SK-N-SH (cell line): ENCODE data around the gene LSM4. TPM values are rescaled to one million over a fixed set of nuclear protein-coding genes. Genes with fewer than 3 reads are reported as not detected.

Experiments
- CTCF ChIA-PET: fragments of 300-600, 350-600 bp; formaldehyde crosslinking; extraction: SDS; loops from one replicate; lab custom pipeline; 2021; lab: Yijun Ruan, JAX
- POLR2A ChIA-PET: fragments of 350-600 bp; sonication (Branson Sonifier 250); formaldehyde crosslinking; extraction: SDS; loops from one replicate; lab custom pipeline; 2020; ENCODE audit warnings: antibody characterized with exemption, inconsistent platforms; lab: Yijun Ruan, JAX
- DNase-seq: peaks from one replicate; pipeline ENCODE4 v3.0.0; 2012
- H2AFZ ChIP-seq: fragments of 200-600 bp; sonication (generic); 2 replicates; pipeline ENCODE4 v1.8.1; 2016; ENCODE audit warnings: antibody characterized with exemption, mild to moderate bottlenecking, low read depth
- H3F3A ChIP-seq: fragments of 200-600 bp; sonication (generic); replicated peaks from 2 replicates; pipeline ENCODE3; 2016; ENCODE audit warnings: antibody characterized with exemption, mild to moderate bottlenecking; ENCODE audit not compliant: insufficient read depth
- H3K27ac ChIP-seq, 2 experiments: fragments of 200-500 bp in 1 of 2; fragments of 200-600 bp in 1 of 2; sonication (Bioruptor generic) in 1 of 2; sonication (generic), shearing (Covaris generic) in 1 of 2; 2 replicates each; pipeline versions ENCODE4 v1.5.1 to v1.6.1; 2014 to 2016; ENCODE audit warnings: low read depth in 2 of 2, inconsistent platforms in 1 of 2, low read length in 1 of 2, mild to moderate bottlenecking in 1 of 2, mixed read lengths in 1 of 2
- H3K27me3 ChIP-seq: fragments of 200-600 bp; sonication (generic), shearing (Covaris generic); 2 replicates; pipeline ENCODE4 v1.6.1; 2016; ENCODE audit warnings: mixed run types; ENCODE audit not compliant: insufficient read depth
- H3K36me3 ChIP-seq, 2 experiments: fragments of 200-500 bp in 1 of 2; fragments of 200-600 bp in 1 of 2; sonication (Bioruptor generic) in 1 of 2; sonication (generic) in 1 of 2; replicated peaks in 1 of 2; 2 replicates each; pipeline versions ENCODE3 to v1.5.1; 2014 to 2016; ENCODE audit warnings: low read length in 1 of 2, mild to moderate bottlenecking in 1 of 2; ENCODE audit not compliant: insufficient read depth in 2 of 2, control insufficient read depth in 1 of 2
- H3K4me1 ChIP-seq, 2 experiments: fragments of 200-500 bp in 1 of 2; fragments of 200-600 bp in 1 of 2; sonication (Bioruptor generic) in 1 of 2; sonication (generic), shearing (Covaris generic) in 1 of 2; 2 replicates each; pipeline versions ENCODE4 v1.5.1 to v1.6.1; 2014 to 2016; ENCODE audit warnings: low read depth in 1 of 2, low read length in 1 of 2, mixed run types in 1 of 2; ENCODE audit not compliant: insufficient read depth in 2 of 2, control insufficient read depth in 1 of 2
- H3K4me2 ChIP-seq: fragments of 200-600 bp; sonication (generic), shearing (Covaris generic); 2 replicates; pipeline ENCODE4 v1.6.1; 2017; ENCODE audit warnings: mixed run types
- H3K4me3 ChIP-seq, 2 experiments: fragments of 200-500 bp in 1 of 2; fragments of 200-600 bp in 1 of 2; sonication (Bioruptor generic) in 1 of 2; sonication (generic), shearing (Covaris generic) in 1 of 2; 2 replicates each; pipeline versions ENCODE4 v1.5.1 to v1.8.1; 2014 to 2016; ENCODE audit warnings: low read depth in 2 of 2, inconsistent platforms in 1 of 2, low read length in 1 of 2, mild to moderate bottlenecking in 1 of 2, mixed read lengths in 1 of 2, moderate library complexity in 1 of 2
- H3K79me2 ChIP-seq: fragments of 200-600 bp; sonication (generic); 2 replicates; pipeline ENCODE4 v1.8.1; 2017; ENCODE audit warnings: mild to moderate bottlenecking; ENCODE audit not compliant: insufficient read depth
- H3K9ac ChIP-seq: fragments of 200-600 bp; sonication (generic); 2 replicates; pipeline ENCODE4 v1.6.1; 2017; ENCODE audit warnings: mixed run types
- H3K9me2 ChIP-seq: fragments of 200-600 bp; sonication (generic); 2 replicates; pipeline ENCODE4 v1.6.1; 2017; ENCODE audit warnings: mixed run types
- H3K9me3 ChIP-seq: fragments of 200-600 bp; sonication (generic); 2 replicates; pipeline ENCODE4 v1.6.1; 2017; ENCODE audit warnings: mixed run types, mild to moderate bottlenecking, moderate library complexity
- H4K20me1 ChIP-seq: fragments of 200-600 bp; sonication (generic); 2 replicates; pipeline ENCODE4 v1.6.1; 2017; ENCODE audit warnings: mild to moderate bottlenecking, mixed run types; ENCODE audit not compliant: insufficient read depth
- ELF1 ChIP-seq: IDR thresholded peaks from 2 replicates; pipeline ENCODE4 v1.4.0; 2012
- EP300 ChIP-seq, 2 experiments: IDR thresholded peaks; 2 replicates each; pipeline versions ENCODE4 v1.4.0 to v1.6.1; 2012; ENCODE audit warnings: borderline replicate concordance in 1 of 2, low read depth in 1 of 2, low read length in 1 of 2
- EZH2phosphoT487 ChIP-seq: fragments of 200-600 bp; sonication (generic); IDR thresholded peaks from 2 replicates; pipeline ENCODE4 v1.6.1; 2017; ENCODE audit warnings: low read depth, mixed run types, mild to moderate bottlenecking, antibody characterized with exemption, moderate library complexity, borderline replicate concordance
- FOSL2 ChIP-seq: IDR thresholded peaks from 2 replicates; pipeline ENCODE4 v1.4.0; 2012; ENCODE audit warnings: low read depth, mild to moderate bottlenecking, moderate library complexity, borderline replicate concordance
- FOXJ3 ChIP-seq: sonication (generic); formaldehyde crosslinking; IDR thresholded peaks from 2 replicates; pipeline ENCODE4 v1.5.1; 2020; ENCODE audit warnings: mild to moderate bottlenecking, missing genetic modification reagents
- FOXM1 ChIP-seq: IDR thresholded peaks from 2 replicates; pipeline ENCODE4 v1.4.0; 2012; ENCODE audit warnings: low read depth, mild to moderate bottlenecking
- GABPA ChIP-seq: IDR thresholded peaks from 2 replicates; pipeline ENCODE4 v1.4.0; 2012; ENCODE audit warnings: low read depth, mild to moderate bottlenecking
- JUND ChIP-seq: IDR thresholded peaks from 2 replicates; pipeline ENCODE4 v1.4.0; 2012
- MEF2A ChIP-seq: IDR thresholded peaks from 2 replicates; pipeline ENCODE4 v1.4.0; 2012; ENCODE audit warnings: low read depth, borderline replicate concordance
- NFIC ChIP-seq: IDR thresholded peaks from 2 replicates; pipeline ENCODE4 v1.4.0; 2012; ENCODE audit warnings: borderline replicate concordance
- NRF1 ChIP-seq: IDR thresholded peaks from 2 replicates; pipeline ENCODE4 v1.6.1; 2012; ENCODE audit warnings: low read depth, mild to moderate bottlenecking, low read length
- RCOR1 ChIP-seq: fragments of 150-350 bp; IDR thresholded peaks from 2 replicates; pipeline ENCODE4 v1.6.1; 2017; ENCODE audit warnings: antibody characterized with exemption, low read length
- RFX5 ChIP-seq: IDR thresholded peaks from 2 replicates; pipeline ENCODE4 v1.6.1; 2012; ENCODE audit warnings: mild to moderate bottlenecking, improper control_type of control experiment, low read length
- SIN3A ChIP-seq: IDR thresholded peaks from 2 replicates; pipeline ENCODE4 v1.6.1; 2012; ENCODE audit warnings: low read depth, mild to moderate bottlenecking, low read length, moderate library complexity, borderline replicate concordance
- WGBS: methylation state at CpG from one replicate; pipeline ENCODE4 v1.1.6; 2017; ENCODE audit warnings: low lambda C conversion rate; 5-methylcytosine and 5-hydroxymethylcytosine counted together
- polyA plus RNA-seq, 3 experiments: library from polyadenylated mRNA; depleted of rRNA; stranded (reverse); fragments of >200 nt; gene quantifications; 2 replicates each; pipeline ENCODE4 v1.2.3, GENCODE V29; 2012
- TF ChIP-seq, protein P1 (sequence below): fragments of 200-600 bp; sonication (generic); IDR thresholded peaks from 2 replicates; pipeline ENCODE4 v1.6.1; 2017; ENCODE audit warnings: antibody characterized with exemption, mild to moderate bottlenecking, moderate library complexity
- TF ChIP-seq, protein P2 (sequence below): IDR thresholded peaks from 2 replicates; pipeline ENCODE4 v1.4.0; 2012; ENCODE audit warnings: low read depth, borderline replicate concordance
- TF ChIP-seq, protein P3 (sequence below): fragments of 150-350 bp; IDR thresholded peaks from 2 replicates; pipeline ENCODE4 v1.6.1; 2017; ENCODE audit warnings: antibody characterized with exemption, low read length, low read depth, borderline replicate concordance
- TF ChIP-seq, protein P4 (sequence below): IDR thresholded peaks from 2 replicates; pipeline ENCODE4 v1.4.0; 2012; ENCODE audit warnings: low read depth, borderline replicate concordance

The LSM4 gene
- polyA plus RNA-seq, 1 of the 3 experiments (the other 2 are of a cell fraction): 277 TPM

DNA sequence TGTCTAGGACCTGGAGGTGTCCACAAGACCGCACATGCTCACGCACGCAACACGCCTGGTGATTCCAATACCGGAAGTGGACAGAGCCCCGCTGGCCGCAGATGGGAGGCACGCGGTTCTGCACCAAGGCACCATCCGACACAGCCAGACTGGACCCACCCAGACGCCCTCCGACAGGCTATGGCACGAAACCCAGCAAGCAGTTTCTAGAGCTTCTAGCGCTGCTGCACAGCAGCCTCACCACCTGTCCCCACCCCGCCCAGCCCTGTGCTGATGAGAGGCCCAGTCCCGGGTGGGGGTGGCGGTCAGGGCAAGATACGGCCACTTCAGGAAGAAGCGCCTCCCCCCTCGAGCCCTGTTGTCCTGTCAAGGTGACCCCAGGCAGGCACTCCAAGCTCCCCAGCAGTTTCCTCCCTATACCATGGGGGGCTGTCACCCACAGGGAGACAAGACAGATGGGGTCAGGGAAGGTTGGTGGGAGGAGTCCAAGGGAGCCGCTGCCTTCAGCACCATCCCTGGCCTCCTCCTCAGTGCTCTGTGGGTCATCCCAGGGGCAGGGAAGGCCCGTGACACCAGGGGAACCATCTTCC lies 11.3 kb downstream of the LSM4 start:
- Histone ChIP-seq H3K9me3 (no peaks in the 10 kb centered on the region), H3K27me3 (no peaks in the 10 kb centered on the region), H3K27ac (no peak overlapping the region), H3K4me2 (no peak overlapping the region), H2AFZ (no peak overlapping the region), H3K79me2 (no peaks in the 10 kb centered on the region; the same call in 1 of the 2 replicates), H3K4me3 (no peak overlapping the region), H3K36me3 (peaks cover 10 to 46% of the 10 kb centered on the region in 2 experiments), H3F3A (peaks cover 6% of the 10 kb centered on the region), H3K9me2 (no peaks in the 10 kb centered on the region), H3K4me1 (no peaks in the 10 kb centered on the region), H4K20me1 (no peaks in the 10 kb centered on the region), H3K9ac (no peak overlapping the region)
- CTCF ChIA-PET: interaction anchor here (9.7 kb wide), 1 partner anchor 32 kb away, joined by 103 read pairs; the partner anchor contains the start of gene JUND
- TF ChIP-seq EZH2phosphoT487 (no peak), NFIC (no peak), SIN3A (no peak), NRF1 (no peak), RFX5 (no peak), RCOR1 (no peak), FOSL2 (no peak), ELF1 (no peak), FOXJ3 (no peak), GABPA (no peak), JUND (no peak), EP300 (IDR thresholded peaks at IDR 0.05; ENCODE audit: borderline replicate concordance in 1 of 2, low read depth in 1 of 2, low read length in 1 of 2) (no peak), MEF2A (no peak), FOXM1 (no peak)
- TF ChIP-seq, protein P1, sequence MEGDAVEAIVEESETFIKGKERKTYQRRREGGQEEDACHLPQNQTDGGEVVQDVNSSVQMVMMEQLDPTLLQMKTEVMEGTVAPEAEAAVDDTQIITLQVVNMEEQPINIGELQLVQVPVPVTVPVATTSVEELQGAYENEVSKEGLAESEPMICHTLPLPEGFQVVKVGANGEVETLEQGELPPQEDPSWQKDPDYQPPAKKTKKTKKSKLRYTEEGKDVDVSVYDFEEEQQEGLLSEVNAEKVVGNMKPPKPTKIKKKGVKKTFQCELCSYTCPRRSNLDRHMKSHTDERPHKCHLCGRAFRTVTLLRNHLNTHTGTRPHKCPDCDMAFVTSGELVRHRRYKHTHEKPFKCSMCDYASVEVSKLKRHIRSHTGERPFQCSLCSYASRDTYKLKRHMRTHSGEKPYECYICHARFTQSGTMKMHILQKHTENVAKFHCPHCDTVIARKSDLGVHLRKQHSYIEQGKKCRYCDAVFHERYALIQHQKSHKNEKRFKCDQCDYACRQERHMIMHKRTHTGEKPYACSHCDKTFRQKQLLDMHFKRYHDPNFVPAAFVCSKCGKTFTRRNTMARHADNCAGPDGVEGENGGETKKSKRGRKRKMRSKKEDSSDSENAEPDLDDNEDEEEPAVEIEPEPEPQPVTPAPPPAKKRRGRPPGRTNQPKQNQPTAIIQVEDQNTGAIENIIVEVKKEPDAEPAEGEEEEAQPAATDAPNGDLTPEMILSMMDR: no peak
- TF ChIP-seq, protein P2, sequence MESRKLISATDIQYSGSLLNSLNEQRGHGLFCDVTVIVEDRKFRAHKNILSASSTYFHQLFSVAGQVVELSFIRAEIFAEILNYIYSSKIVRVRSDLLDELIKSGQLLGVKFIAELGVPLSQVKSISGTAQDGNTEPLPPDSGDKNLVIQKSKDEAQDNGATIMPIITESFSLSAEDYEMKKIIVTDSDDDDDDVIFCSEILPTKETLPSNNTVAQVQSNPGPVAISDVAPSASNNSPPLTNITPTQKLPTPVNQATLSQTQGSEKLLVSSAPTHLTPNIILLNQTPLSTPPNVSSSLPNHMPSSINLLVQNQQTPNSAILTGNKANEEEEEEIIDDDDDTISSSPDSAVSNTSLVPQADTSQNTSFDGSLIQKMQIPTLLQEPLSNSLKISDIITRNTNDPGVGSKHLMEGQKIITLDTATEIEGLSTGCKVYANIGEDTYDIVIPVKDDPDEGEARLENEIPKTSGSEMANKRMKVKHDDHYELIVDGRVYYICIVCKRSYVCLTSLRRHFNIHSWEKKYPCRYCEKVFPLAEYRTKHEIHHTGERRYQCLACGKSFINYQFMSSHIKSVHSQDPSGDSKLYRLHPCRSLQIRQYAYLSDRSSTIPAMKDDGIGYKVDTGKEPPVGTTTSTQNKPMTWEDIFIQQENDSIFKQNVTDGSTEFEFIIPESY: no peak
- TF ChIP-seq, protein P3, sequence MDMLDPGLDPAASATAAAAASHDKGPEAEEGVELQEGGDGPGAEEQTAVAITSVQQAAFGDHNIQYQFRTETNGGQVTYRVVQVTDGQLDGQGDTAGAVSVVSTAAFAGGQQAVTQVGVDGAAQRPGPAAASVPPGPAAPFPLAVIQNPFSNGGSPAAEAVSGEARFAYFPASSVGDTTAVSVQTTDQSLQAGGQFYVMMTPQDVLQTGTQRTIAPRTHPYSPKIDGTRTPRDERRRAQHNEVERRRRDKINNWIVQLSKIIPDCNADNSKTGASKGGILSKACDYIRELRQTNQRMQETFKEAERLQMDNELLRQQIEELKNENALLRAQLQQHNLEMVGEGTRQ: no peak
- TF ChIP-seq, protein P4, sequence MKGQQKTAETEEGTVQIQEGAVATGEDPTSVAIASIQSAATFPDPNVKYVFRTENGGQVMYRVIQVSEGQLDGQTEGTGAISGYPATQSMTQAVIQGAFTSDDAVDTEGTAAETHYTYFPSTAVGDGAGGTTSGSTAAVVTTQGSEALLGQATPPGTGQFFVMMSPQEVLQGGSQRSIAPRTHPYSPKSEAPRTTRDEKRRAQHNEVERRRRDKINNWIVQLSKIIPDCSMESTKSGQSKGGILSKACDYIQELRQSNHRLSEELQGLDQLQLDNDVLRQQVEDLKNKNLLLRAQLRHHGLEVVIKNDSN: no peak
- no peak for DNase-seq
- WGBS: 84% methylated on average over 9 of the region's 22 CpGs
- POLR2A ChIA-PET: no interaction called here
